HepG2 (cell line): ENCODE data around the gene NDUFS7. TPM values are rescaled to one million over a fixed set of nuclear protein-coding genes. Genes with fewer than 3 reads are reported as not detected.

ENCODE experiments used
- AGO2 ChIP-seq: fragments of 200-400 bp; formaldehyde crosslinking; optimal IDR thresholded peaks from 2 replicates; pipeline ENCODE3; 2017; ENCODE audit warnings: mild to moderate bottlenecking, low read depth, low read length, moderate library complexity
- AHDC1 ChIP-seq: sonication (generic); formaldehyde crosslinking; IDR thresholded peaks from 2 replicates; pipeline ENCODE4 v1.5.1; 2020; ENCODE audit warnings: mild to moderate bottlenecking, missing genetic modification reagents, borderline replicate concordance
- ERF ChIP-seq: IDR thresholded peaks from 2 replicates; pipeline ENCODE4 v1.6.1; 2018; ENCODE audit warnings: missing biosample characterization, missing genetic modification reagents
- GATAD2A ChIP-seq: IDR thresholded peaks from 2 replicates; pipeline ENCODE4 v1.6.1; 2016
- GPN1 ChIP-seq: sonication (generic); formaldehyde crosslinking; IDR thresholded peaks from 2 replicates; pipeline ENCODE4 v1.5.1; 2020; ENCODE audit warnings: missing genetic modification reagents, borderline replicate concordance
- GTF3A ChIP-seq: sonication (generic); formaldehyde crosslinking; conservative IDR thresholded peaks from 2 replicates; pipeline ENCODE4 v1.4.0; 2020; ENCODE audit warnings: mild to moderate bottlenecking, missing genetic modification reagents
- PLRG1 ChIP-seq: fragments of 450-650 bp; conservative IDR thresholded peaks from 2 replicates; pipeline ENCODE4 v1.6.1; 2016
- POLR2A ChIP-seq, 2 experiments: IDR thresholded peaks; 2 replicates each; pipeline ENCODE4 v1.6.1; 2011; ENCODE audit warnings: low read depth in 2 of 2, low read length in 2 of 2, mild to moderate bottlenecking in 1 of 2, moderate library complexity in 1 of 2; ENCODE audit not compliant: insufficient read depth in 1 of 2
- RBM22 ChIP-seq: fragments of 200-400 bp; formaldehyde crosslinking; optimal IDR thresholded peaks from 2 replicates; pipeline ENCODE3; 2017; ENCODE audit warnings: mild to moderate bottlenecking, low read length, moderate library complexity
- RNF2 ChIP-seq: fragments of 450-650 bp; conservative IDR thresholded peaks from 2 replicates; pipeline ENCODE4 v1.6.1; 2016; ENCODE audit warnings: low read depth
- ZBTB7A ChIP-seq: sonication (generic); formaldehyde crosslinking; IDR thresholded peaks from 2 replicates; pipeline ENCODE4 v1.8.0; 2022; ENCODE audit warnings: mild to moderate bottlenecking, missing genetic modification reagents
- ZNF20 ChIP-seq: sonication (generic); formaldehyde crosslinking; IDR thresholded peaks from 2 replicates; pipeline ENCODE4 v1.4.0; 2020; ENCODE audit warnings: mild to moderate bottlenecking, moderate library complexity, missing genetic modification reagents
- ZNF646 ChIP-seq: sonication (generic); formaldehyde crosslinking; IDR thresholded peaks from 2 replicates; pipeline ENCODE4 v1.9.0; 2021; ENCODE audit warnings: mild to moderate bottlenecking, missing genetic modification reagents
- ZNF766 ChIP-seq: sonication (generic); formaldehyde crosslinking; IDR thresholded peaks from 2 replicates; pipeline ENCODE4 v1.5.0; 2020; ENCODE audit warnings: missing genetic modification reagents, borderline replicate concordance
- ZNF788 ChIP-seq: sonication (generic); formaldehyde crosslinking; IDR thresholded peaks from 2 replicates; pipeline ENCODE4 v1.5.0; 2020; ENCODE audit warnings: mild to moderate bottlenecking, missing genetic modification reagents, borderline replicate concordance
- polyA plus RNA-seq, 8 experiments: library from polyadenylated mRNA; depleted of rRNA in 3 of 8; stranded (reverse) in 7 of 8; unstranded in 1 of 8; fragments of >200 nt; fragmentation: Illumina TruSeq in 4 of 8; extraction: Trizol in 4 of 8; gene quantifications; 2 replicates each; pipeline versions ENCODE4 v1.2.1 to v1.2.3, GENCODE V29; 2011 to 2016; ENCODE audit warnings: low read depth in 4 of 8, missing spikeins in 1 of 8, mixed read lengths in 1 of 8; ENCODE audit not compliant: insufficient read depth in 1 of 8
- total RNA-seq, 5 experiments: library from RNA; depleted of rRNA; stranded (reverse); fragments of >200 nt; fragmentation: Illumina TruSeq; extraction: Trizol; gene quantifications; 2 replicates each; pipeline ENCODE4 v1.2.3, GENCODE V29; 2016; ENCODE audit warnings: low read depth in 1 of 5
- TF ChIP-seq, protein P1 (sequence below): sonication (generic); formaldehyde crosslinking; IDR thresholded peaks from 2 replicates; pipeline ENCODE4 v1.9.0; 2022; ENCODE audit warnings: missing genetic modification reagents, mild to moderate bottlenecking, borderline replicate concordance

The NDUFS7 gene
- total and polyA plus RNA-seq, 2 of the 13 experiments (the other 11 are each of a cell fraction or from before 2014, with no cell fraction given) = 34.3 to 66.9 TPM

- no peak for TF ChIP-seq ZNF646 (CRISPR knock-in tag)
- TF ChIP-seq RNF2 = no peak
- TF ChIP-seq ZNF20 = no peak
- no peak for TF ChIP-seq AHDC1
- peak; percentile 74 for TF ChIP-seq RBM22
- peak; percentile 81 for TF ChIP-seq AGO2
- no peak for TF ChIP-seq ZNF788
- no peak for TF ChIP-seq PLRG1
- TF ChIP-seq POLR2A (IDR thresholded peaks at IDR 0.05; ENCODE audit: insufficient read depth in 1 of 2, low read depth in 2 of 2, low read length in 2 of 2) = peak in 1 of 2 experiments; percentile 33; a peak in 1 of 4 replicates
- TF ChIP-seq GATAD2A (CRISPR knock-in tag) = no peak
- TF ChIP-seq ERF (CRISPR knock-in tag) = no peak
- TF ChIP-seq ZNF766 = no peak
- TF ChIP-seq ZBTB7A (CRISPR knock-in tag) = no peak
- TF ChIP-seq GTF3A = no peak
- TF ChIP-seq, protein P1, sequence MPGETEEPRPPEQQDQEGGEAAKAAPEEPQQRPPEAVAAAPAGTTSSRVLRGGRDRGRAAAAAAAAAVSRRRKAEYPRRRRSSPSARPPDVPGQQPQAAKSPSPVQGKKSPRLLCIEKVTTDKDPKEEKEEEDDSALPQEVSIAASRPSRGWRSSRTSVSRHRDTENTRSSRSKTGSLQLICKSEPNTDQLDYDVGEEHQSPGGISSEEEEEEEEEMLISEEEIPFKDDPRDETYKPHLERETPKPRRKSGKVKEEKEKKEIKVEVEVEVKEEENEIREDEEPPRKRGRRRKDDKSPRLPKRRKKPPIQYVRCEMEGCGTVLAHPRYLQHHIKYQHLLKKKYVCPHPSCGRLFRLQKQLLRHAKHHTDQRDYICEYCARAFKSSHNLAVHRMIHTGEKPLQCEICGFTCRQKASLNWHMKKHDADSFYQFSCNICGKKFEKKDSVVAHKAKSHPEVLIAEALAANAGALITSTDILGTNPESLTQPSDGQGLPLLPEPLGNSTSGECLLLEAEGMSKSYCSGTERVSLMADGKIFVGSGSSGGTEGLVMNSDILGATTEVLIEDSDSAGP (CRISPR knock-in tag) = no peak
- no peak for TF ChIP-seq GPN1 (CRISPR knock-in tag)
Measured at GRCh38 chr19:1425102-1425837, 41.6 kb downstream of the NDUFS7 start (continued).
